ENCODE data around the gene THOC1.
"Not testable (repeated sequence)": the region's sequence is repeated elsewhere in the genome, so short reads cannot be mapped to it uniquely, and the experiment has no call there.

THOC1 gene

GRCh38 chr18:267688-268552 lies at the start of gene THOC1:
TSS of gene THOC1 (minus strand) at chr18:268047. CDS start at chr18:268019, 28 bp downstream.
- peak; percentile 89 for DNase-seq (ENCODE audit: low read depth)

GRCh38 chr18:317618-318017 lies 49.8 kb upstream of the THOC1 start:
- DNase-seq (ENCODE audit: low read depth), result no peak

- DNase-seq (ENCODE audit: low read depth), result no peak
These were observed 48.5 kb upstream of the THOC1 start for GRCh38 chr18:316393-316792.

GRCh38 chr18:313931-314330 lies 46.1 kb upstream of the THOC1 start:
- DNase-seq (ENCODE audit: low read depth), result no peak

GRCh38 chr18:312415-312814 lies 44.6 kb upstream of the THOC1 start:
- no peak for DNase-seq (ENCODE audit: low read depth)

GRCh38 chr18:310042-310441 lies 42.2 kb upstream of the THOC1 start:
- DNase-seq (ENCODE audit: low read depth), result no peak

- not testable (repeated sequence) for DNase-seq (ENCODE audit: low read depth)
These were observed 40.2 kb upstream of the THOC1 start for GRCh38 chr18:308086-308485.

GRCh38 chr18:306608-307255 lies 38.9 kb upstream of the THOC1 start:
- no peak for DNase-seq (ENCODE audit: low read depth)

- DNase-seq (ENCODE audit: low read depth), result no peak
These were observed 37.2 kb upstream of the THOC1 start for GRCh38 chr18:305003-305501.

- no peak for DNase-seq (ENCODE audit: low read depth)
These were observed 35.8 kb upstream of the THOC1 start for GRCh38 chr18:303607-304006.

GRCh38 chr18:303011-303410 lies 35.2 kb upstream of the THOC1 start:
- DNase-seq (ENCODE audit: low read depth), result no peak

GRCh38 chr18:302097-302496 lies 34.2 kb upstream of the THOC1 start:
- no peak for DNase-seq (ENCODE audit: low read depth)

- DNase-seq (ENCODE audit: low read depth), result peak; percentile 41
These were observed 30.1 kb upstream of the THOC1 start for GRCh38 chr18:297936-298335.

- peak; percentile 25 for DNase-seq (ENCODE audit: low read depth)
These were observed 28.1 kb upstream of the THOC1 start for GRCh38 chr18:295756-296490.

GRCh38 chr18:294566-294965 lies 26.7 kb upstream of the THOC1 start:
- no peak for DNase-seq (ENCODE audit: low read depth)

GRCh38 chr18:293536-293935 lies 25.7 kb upstream of the THOC1 start:
- peak; percentile 43 for DNase-seq (ENCODE audit: low read depth)

- peak; percentile 30 for DNase-seq (ENCODE audit: low read depth)
These were observed 24.4 kb upstream of the THOC1 start for GRCh38 chr18:292271-292670.

GRCh38 chr18:289970-290369 lies 22.1 kb upstream of the THOC1 start:
- not testable (repeated sequence) for DNase-seq (ENCODE audit: low read depth)

GRCh38 chr18:289026-289425 lies 21.2 kb upstream of the THOC1 start:
- no peak for DNase-seq (ENCODE audit: low read depth)

GRCh38 chr18:286515-287310 lies 18.9 kb upstream of the THOC1 start:
- DNase-seq (ENCODE audit: low read depth), result peak; percentile 55

- DNase-seq (ENCODE audit: low read depth), result no peak
These were observed 18.0 kb upstream of the THOC1 start for GRCh38 chr18:285817-286216.

- no peak for DNase-seq (ENCODE audit: low read depth)
These were observed 7.6 kb upstream of the THOC1 start for GRCh38 chr18:275486-275885.
